LHCN-M2 (cell line): Measurements from ENCODE around the gene NDP. TPM values are rescaled to one million over a fixed set of nuclear protein-coding genes. Genes with fewer than 3 reads are reported as not detected.
A peak's percentile ranks its signal among the peaks of the same experiment; 100 is the strongest.
"Not testable (repeated sequence)": the region's sequence is repeated elsewhere in the genome, so short reads cannot be mapped to it uniquely, and the experiment has no call there.

Experiments
- DNase-seq: peaks from one replicate; pipeline ENCODE4 v3.0.0-alpha.2; 2012; ENCODE audit warnings: low read depth
- total RNA-seq: library from RNA; depleted of rRNA; stranded (reverse); fragments of >200 nt; gene quantifications from 2 replicates; pipeline ENCODE4 v1.2.3, GENCODE V29; 2014

NDP gene
- total RNA-seq, 1 experiment from 2014 or later: 1.8 TPM

DNA sequence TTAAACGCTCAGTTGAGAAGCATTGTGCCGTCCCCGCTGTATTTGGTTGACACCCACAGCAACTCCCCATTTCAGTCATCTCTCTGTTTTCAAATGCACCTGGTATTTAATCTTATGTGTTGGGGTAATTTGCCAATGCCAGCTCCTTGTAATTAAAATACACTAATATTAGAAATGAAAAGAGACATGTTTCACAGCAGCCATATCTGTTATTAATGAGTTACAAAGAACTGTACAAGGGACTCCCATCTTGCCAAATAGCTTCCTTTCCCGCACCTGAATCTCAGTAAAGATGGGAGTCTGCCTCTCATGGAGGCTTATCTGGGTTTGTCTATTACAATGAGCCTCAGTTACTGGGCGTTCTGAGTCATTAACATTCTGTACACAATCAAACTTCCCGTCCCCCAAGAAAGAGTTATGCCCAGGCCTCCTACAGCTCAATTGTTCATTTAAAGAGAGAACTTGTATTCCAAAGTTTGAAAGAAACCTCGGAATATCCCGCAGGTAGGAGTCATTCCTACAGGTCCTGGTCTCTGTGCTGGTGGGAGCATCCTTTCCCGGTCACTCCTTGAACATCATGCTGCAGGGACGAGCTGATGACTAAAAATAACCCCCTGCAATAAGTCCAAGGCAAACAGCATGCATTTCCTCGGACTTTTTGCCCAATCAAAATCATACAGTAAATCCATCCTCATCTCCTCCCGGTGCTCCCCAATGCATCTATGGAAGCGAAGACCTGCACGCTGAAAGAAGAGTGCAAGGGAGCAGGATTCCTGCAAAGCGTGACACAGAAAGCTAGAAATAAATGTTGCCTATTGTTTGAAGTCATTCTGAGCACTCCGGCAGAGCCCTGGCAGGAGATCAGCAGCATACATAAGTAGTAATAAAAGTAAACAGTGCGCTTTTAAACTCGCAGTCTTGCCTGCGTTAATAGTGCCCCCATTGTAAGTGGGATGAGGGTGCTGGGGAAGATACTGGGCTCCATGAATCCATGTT is 926 bp downstream of the NDP start:
- no peak for DNase-seq

DNA sequence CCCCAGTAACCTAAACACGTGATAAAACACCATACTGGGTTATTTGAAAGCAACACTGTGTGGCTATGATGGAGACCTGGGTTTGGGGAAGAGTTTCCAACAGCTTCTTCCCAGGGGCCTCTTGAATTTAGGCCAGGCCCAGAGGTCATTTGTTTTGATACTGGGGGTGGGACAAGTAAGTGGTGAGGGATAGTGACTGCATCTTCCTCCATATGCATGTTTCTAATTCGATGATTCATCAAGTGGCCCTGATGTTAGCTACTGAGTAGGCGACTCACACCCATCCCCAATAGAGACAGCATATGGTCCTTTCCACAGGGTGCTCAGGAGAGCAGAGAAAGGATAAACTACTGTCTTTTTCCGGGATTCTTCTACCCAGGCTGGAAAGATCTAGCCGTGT is 2.7 kb downstream of the NDP start:
- DNase-seq: peak; percentile 66

DNA sequence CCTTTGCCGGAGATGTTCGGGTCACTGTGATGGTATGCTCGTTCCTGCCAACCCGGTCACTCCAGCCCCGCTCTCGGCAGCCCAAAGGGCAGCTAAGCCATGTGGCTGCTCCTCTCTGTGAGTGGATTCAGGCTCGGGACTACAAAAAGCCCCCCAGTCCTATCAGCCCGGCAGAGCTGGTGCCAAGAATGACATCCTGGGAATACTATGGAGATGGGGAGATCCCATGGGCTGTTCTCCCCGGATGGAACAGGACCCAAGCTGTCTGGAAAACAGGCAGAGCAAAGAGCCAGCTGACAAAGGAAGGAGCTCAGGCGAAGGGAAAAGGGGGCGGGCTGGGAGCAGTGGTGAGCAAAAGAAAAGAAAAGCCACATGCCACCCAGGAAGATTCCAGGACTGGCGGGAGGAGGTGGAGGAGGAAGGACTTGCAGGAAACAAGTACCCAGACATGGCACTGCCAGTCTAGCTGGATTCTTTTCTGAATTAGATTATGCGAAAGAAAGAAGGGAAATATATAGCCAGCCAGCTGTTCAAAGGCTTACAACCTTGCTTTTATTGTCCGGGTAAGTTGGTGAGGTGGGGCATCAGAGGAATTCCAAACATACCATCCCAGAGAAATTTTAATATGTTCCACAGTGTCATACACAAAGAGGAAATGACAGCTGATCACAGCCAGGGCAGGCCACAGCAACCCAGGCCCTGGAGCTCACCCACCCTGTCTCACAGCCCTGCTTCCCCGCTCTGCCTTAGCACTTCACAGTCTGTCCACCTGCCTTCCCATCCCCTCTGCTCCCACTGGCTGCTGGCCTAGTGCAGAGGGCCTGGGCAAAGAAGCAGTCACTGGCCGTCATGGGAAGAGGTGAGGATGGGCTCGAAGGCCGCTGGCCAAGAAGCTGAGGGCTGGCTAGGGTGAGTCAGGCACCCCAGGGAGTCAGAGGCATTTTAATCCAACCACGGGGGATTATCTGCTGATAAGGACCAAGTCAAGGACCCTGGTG is 3.4 kb downstream of the NDP start:
- peak; percentile 84 for DNase-seq

DNA sequence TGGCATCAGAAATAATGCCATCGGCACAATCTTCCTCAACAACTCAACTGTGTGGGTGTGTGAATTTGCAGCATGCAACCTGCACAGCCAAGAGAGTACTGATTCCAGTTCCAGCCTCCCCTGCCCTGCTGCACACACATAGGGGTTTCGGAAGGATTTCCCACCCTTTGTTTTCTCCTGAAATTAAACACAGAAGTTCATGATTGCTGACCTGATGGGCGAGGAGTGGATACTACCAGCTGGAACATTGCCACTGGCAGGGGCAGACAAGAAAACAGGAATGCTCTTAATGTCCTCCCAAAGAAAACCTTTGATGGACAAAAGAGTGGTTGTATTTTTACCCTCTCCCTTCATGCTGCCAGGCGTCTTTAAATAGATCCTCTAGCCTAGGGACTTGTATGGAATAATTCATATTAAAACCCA is 4.8 kb downstream of the NDP start:
- no peak for DNase-seq

GRCh38 chrX:43964936-43965335 is 8.3 kb downstream of the NDP start:
- no peak for DNase-seq

DNA sequence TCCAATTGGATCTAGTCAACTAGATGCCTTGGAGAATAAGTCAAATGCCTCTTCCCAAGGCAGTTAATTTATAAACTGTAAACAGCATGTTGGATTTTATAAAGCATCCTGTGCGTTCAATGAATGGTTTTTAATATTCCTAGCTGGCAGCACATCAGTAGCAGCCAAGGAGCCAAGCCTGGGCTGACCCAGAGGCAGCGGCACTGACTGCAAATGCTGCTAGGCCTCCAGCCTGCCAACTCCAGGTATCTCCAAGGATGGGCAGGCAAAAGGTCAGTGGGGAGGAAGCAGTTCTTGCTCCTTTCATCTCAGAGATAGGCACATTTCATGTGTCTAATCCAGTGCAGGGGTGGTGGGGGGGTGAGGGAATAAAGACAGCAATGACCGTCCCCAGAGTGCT is 9.5 kb downstream of the NDP start:
- DNase-seq: no peak

GRCh38 chrX:43962636-43963035 is 10.6 kb downstream of the NDP start:
- DNase-seq: no peak

GRCh38 chrX:43961699-43962098 is 11.5 kb downstream of the NDP start:
- DNase-seq: no peak

DNA sequence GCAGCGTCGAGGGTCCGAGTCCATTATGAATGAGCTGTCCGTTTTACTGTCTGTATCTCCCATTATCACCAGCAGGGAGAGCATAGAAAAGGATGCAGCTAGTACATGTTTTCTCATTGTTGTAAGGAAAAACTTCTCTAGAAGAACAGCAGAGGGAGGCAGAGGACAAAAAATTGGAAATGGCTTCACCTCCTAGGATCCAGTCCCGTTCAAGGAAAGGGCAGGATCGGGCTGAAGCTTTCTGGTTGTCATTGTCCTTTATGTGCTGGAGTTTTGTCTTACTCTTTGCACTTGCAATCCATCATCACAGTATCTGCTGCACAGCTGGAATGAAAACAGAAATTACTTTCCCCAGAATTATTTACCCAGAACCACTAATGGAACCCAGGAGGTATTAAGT is 14.7 kb downstream of the NDP start:
- peak; percentile 84 for DNase-seq

DNA sequence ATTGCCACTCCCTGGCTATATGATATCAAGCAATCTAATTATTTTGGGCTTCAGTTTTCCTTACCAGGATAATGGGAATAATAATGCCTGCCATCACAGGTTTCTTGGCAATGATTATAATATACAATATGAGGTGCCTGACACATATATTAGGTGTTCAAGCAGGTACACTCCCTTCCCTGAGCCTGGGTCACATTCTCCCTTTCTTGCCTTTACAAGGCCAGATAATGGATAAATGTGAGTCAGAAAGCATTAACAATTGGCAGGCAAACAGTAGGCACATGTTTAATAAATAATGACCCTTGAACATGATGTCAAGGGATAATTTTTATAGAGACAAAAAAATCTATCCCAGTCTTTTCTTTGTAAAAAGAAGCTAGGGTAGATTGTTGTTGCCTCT is 17.2 kb downstream of the NDP start:
- DNase-seq: no peak

- no peak for DNase-seq
These were observed 20.0 kb downstream of the NDP start for GRCh38 chrX:43953218-43953617.

DNA sequence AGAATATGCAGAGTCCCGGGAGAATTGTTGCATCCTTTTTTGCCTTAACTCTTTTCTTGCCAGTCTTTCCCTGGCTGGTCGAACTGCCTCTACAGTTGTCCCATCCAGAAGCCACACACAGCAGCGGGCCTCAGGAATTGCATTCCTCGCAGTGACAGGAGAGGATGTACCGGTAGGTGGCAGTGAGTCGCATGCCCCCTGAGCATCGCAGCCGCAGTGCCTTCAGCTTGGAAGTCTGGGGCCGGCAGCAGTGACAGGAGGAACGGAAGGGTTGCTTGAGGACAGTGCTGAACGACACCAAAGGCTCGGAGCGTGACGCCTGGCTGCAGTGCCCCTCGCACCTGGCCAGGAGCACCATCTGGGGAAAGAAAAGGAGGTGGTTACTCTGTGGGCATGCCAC is 23.5 kb downstream of the NDP start:
- DNase-seq: peak; percentile 8

GRCh38 chrX:43940816-43941474 is 32.2 kb downstream of the NDP start:
- peak; percentile 43 for DNase-seq

- peak; percentile 6 for DNase-seq
These were observed 33.8 kb downstream of the NDP start for GRCh38 chrX:43939187-43939926.

- DNase-seq: not testable (repeated sequence)
These were observed 51.2 kb downstream of the NDP start for GRCh38 chrX:43922032-43922431.

GRCh38 chrX:43910772-43911171 is 62.4 kb downstream of the NDP start:
- not testable (repeated sequence) for DNase-seq

- DNase-seq: no peak
These were observed 63.2 kb downstream of the NDP start for GRCh38 chrX:43910012-43910411.

DNA sequence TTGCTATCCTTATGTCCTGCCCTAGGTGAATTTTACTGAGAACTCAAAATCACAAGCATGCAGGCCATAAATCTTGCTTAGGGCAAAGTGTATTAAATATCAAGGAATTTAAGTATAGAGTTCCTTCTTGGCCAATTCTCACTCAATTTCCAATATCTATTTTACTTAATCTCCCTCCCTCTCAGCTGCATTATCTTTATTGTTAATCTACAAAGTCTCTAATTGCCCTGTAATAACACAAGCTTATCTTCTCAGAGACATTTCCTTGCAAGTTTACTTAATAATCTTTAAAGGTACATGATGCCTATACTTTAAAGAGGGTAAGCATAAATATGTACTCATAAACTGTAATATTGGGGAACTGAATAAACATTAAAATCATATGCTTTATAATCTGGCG is 64.0 kb downstream of the NDP start:
- DNase-seq: no peak

DNA sequence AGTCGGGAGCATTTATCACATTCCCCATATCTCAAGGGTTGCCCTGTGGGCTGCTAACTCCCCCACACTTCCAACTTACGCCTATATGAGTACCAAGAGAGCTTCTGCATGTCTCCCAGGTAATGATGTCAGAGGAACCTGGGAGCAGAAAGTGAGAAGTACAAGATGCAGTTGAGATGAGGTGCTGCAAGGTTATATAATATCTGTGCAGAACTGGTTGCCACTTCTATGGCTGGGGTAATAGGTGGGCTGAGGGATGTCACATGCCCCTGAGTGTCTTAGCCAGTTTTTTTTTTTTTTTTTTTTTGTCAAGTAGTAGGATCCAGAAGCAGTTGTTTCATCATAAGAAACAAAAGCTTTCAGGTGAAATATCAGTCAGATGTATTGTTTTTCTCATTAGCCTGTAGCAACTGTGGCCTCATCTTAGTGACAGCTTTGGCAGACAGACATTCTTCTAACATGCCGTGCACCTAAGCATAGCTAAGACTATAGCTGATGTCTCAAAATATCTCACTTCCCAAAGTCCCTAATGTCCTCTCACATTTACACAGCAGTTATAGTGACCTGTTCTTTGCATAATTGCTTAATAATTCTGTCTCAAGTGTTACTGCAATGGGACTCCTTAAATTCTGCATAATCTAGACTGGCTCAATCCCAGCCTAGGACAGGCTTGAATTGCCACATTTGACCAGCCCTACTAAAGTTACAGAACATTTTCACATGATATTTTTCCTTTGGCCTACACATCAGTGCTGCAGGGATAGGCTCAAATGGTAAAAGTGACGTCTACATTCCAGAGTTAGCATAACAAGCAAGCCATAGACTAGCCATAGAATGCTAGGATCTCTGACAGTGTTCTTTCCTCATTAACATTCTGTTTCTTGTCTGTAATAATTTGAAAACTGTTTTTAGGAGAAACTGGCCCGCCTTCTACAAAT is 73.0 kb downstream of the NDP start:
- no peak for DNase-seq
